ENCODE data around the gene WSB1.
A peak's percentile ranks its signal among the peaks of the same experiment; 100 is the strongest.

WSB1 gene

GRCh38 chr17:27338536-27338985 lies 44.6 kb downstream of the WSB1 start:
- no peak for DNase-seq (ENCODE audit: low read depth in 2 of 2)

GRCh38 chr17:27339198-27339835 lies 45.4 kb downstream of the WSB1 start:
- DNase-seq (ENCODE audit: low read depth in 2 of 2) = no peak

GRCh38 chr17:27339836-27340550 lies 46.1 kb downstream of the WSB1 start:
- peak in 1 of 2 donors; percentile 31 for DNase-seq (ENCODE audit: low read depth in 2 of 2)

- no peak for DNase-seq (ENCODE audit: low read depth in 2 of 2)
Observed at GRCh38 chr17:27340575-27340974, 46.7 kb downstream of the WSB1 start.

GRCh38 chr17:27341041-27341471 lies 47.1 kb downstream of the WSB1 start:
- no peak for DNase-seq (ENCODE audit: low read depth in 2 of 2)

- DNase-seq (ENCODE audit: low read depth in 2 of 2) = no peak
Observed at GRCh38 chr17:27342059-27342458, 48.1 kb downstream of the WSB1 start.

- DNase-seq (ENCODE audit: low read depth in 2 of 2) = no peak
Observed at GRCh38 chr17:27343294-27343693, 49.4 kb downstream of the WSB1 start.

GRCh38 chr17:27343977-27344607 lies 50.2 kb downstream of the WSB1 start:
- no peak for DNase-seq (ENCODE audit: low read depth in 2 of 2)

GRCh38 chr17:27345141-27345904 lies 51.4 kb downstream of the WSB1 start:
- DNase-seq (ENCODE audit: low read depth in 2 of 2) = no peak

- DNase-seq (ENCODE audit: low read depth in 2 of 2) = no peak
Observed at GRCh38 chr17:27346228-27346899, 52.5 kb downstream of the WSB1 start.

GRCh38 chr17:27348196-27348595 lies 54.3 kb downstream of the WSB1 start:
- DNase-seq (ENCODE audit: low read depth in 2 of 2) = no peak

- no peak for DNase-seq (ENCODE audit: low read depth in 2 of 2)
Observed at GRCh38 chr17:27349540-27350021, 55.7 kb downstream of the WSB1 start.

- no peak for DNase-seq (ENCODE audit: low read depth in 2 of 2)
Observed at GRCh38 chr17:27351759-27352158, 57.8 kb downstream of the WSB1 start.

- DNase-seq (ENCODE audit: low read depth in 2 of 2) = no peak
Observed at GRCh38 chr17:27352448-27353032, 58.6 kb downstream of the WSB1 start.

GRCh38 chr17:27353033-27353460 lies 59.1 kb downstream of the WSB1 start:
- DNase-seq (ENCODE audit: low read depth in 2 of 2) = no peak

GRCh38 chr17:27353461-27354050 lies 59.6 kb downstream of the WSB1 start:
- DNase-seq (ENCODE audit: low read depth in 2 of 2) = peak; percentile 84 to 85

- no peak for DNase-seq (ENCODE audit: low read depth in 2 of 2)
Observed at GRCh38 chr17:27354051-27354490, 60.2 kb downstream of the WSB1 start.

GRCh38 chr17:27354491-27355081 lies 60.7 kb downstream of the WSB1 start:
- DNase-seq (ENCODE audit: low read depth in 2 of 2) = no peak

- no peak for DNase-seq (ENCODE audit: low read depth in 2 of 2)
Observed at GRCh38 chr17:27355419-27355818, 61.5 kb downstream of the WSB1 start.

GRCh38 chr17:27356091-27356705 lies 62.3 kb downstream of the WSB1 start:
- no peak for DNase-seq (ENCODE audit: low read depth in 2 of 2)
